GM18498 (cell line): ENCODE results near the gene PLCB2.
A peak's percentile ranks its signal among the peaks of the same experiment; 100 is the strongest.

Experiments used
- ATAC-seq: cut with Tn5 transposase; IDR thresholded peaks from one replicate; pipeline ENCODE4 v1.9.1; 2021; ENCODE audit warnings: mild to moderate bottlenecking, moderate library complexity; ENCODE audit not compliant: unreplicated experiment

The PLCB2 gene

GRCh38 chr15:40340740-40341400 lies 33.1 kb upstream of the PLCB2 start, which contains the start of gene CCDC9B:
Gene CCDC9B (minus strand): TSS chr15:40340939. CDS start chr15:40340819, 120 bp downstream.
- ATAC-seq, result no peak

- ATAC-seq, result no peak
These were observed 32.5 kb upstream of the PLCB2 start for GRCh38 chr15:40340038-40340739.

- no peak for ATAC-seq
These were observed 31.8 kb upstream of the PLCB2 start for GRCh38 chr15:40339621-40339945.

GRCh38 chr15:40338921-40339620 lies 31.3 kb upstream of the PLCB2 start:
- no peak for ATAC-seq

- peak; percentile 69 for ATAC-seq
These were observed 30.4 kb upstream of the PLCB2 start for GRCh38 chr15:40338041-40338657.

GRCh38 chr15:40337597-40337996 lies 29.9 kb upstream of the PLCB2 start:
- ATAC-seq, result no peak

- no peak for ATAC-seq
These were observed 29.0 kb upstream of the PLCB2 start for GRCh38 chr15:40336744-40337122.

- no peak for ATAC-seq
These were observed 28.4 kb upstream of the PLCB2 start for GRCh38 chr15:40335938-40336743.

- ATAC-seq, result no peak
These were observed 27.4 kb upstream of the PLCB2 start for GRCh38 chr15:40334941-40335795.

- ATAC-seq, result no peak
These were observed 26.8 kb upstream of the PLCB2 start for GRCh38 chr15:40334541-40334940.

- no peak for ATAC-seq
These were observed 26.3 kb upstream of the PLCB2 start for GRCh38 chr15:40333922-40334492.

- no peak for ATAC-seq
These were observed 24.5 kb upstream of the PLCB2 start for GRCh38 chr15:40332113-40332781.

GRCh38 chr15:40331637-40332036 lies 23.9 kb upstream of the PLCB2 start:
- ATAC-seq, result no peak

- ATAC-seq, result no peak
These were observed 23.3 kb upstream of the PLCB2 start for GRCh38 chr15:40331026-40331425.

- ATAC-seq, result no peak
These were observed 22.7 kb upstream of the PLCB2 start for GRCh38 chr15:40330368-40330836.

- no peak for ATAC-seq
These were observed 22.1 kb upstream of the PLCB2 start for GRCh38 chr15:40329804-40330203.

- no peak for ATAC-seq
These were observed 21.0 kb upstream of the PLCB2 start for GRCh38 chr15:40328751-40329150.

GRCh38 chr15:40328176-40328575 lies 20.4 kb upstream of the PLCB2 start:
- no peak for ATAC-seq

GRCh38 chr15:40327457-40327856 lies 19.7 kb upstream of the PLCB2 start:
- ATAC-seq, result no peak
